IPS-11a (cell line): ENCODE measurements around the gene CETP.
"Not testable (repeated sequence)": the region's sequence is repeated elsewhere in the genome, so short reads cannot be mapped to it uniquely, and the experiment has no call there.

Experiments
- H3K4me3 ChIP-seq: one replicate; pipeline ENCODE4 v1.5.1; 2013; ENCODE audit warnings: low read depth, low read length, control low read depth

Gene CETP

DNA sequence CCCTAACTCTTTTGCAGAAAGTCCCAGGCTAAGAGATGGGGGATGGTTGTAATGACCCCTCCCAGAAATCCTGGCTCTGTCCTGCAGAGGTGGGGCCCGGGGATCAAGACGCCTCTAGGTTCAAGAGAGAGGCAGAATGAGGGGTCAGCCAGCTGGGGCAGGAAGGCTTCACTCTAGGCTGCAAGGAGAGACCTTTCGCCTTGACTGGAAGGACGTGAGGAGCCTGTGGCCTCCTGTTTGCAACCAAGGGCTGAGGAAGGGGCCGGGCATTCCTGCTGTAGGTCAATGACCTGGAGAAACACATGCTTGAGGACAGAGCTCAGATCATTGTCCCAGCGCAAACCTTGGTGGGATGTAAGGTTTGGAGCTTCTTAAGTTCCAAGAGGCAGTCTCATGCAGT is 8.7 kb upstream of the CETP start:
- no peak overlapping the region for H3K4me3 ChIP-seq

DNA sequence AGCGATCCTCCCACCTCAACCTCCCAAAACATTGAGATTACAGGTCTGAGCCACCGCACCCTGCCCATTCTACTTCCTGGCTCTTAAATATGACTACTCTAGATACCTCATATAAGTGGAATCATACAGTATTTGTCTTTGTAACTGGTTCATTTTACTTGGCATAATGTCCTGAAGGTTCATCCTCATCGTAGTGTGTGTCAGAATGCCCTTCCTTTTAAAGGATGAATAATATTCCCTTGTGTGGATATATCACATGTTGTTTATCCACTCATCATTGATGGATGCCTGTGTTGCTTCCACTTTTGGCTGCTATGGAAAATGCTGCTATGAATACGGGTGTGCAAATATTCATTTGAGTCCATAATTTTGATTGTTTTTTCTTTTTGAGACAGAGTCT is 5.7 kb upstream of the CETP start:
- H3K4me3 ChIP-seq: no peak overlapping the region

DNA sequence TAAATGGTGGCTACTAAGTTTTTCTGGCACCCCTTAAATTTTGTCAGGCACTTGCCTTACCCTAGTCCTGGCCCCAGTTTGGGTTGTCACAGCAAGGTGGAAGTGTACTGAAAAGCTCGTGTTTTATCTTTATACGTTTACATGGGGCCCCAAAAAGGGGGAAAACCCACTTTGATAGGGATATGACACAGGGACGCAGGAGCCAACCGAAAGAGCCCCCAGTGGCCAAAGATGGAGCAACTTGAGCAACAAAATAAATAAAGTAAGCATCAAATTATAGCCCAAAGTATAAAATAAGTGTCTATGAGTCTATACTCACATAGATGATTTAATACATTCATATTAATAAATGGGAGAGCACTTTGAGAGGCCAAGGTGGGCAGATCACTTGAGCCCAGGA is 5.0 kb upstream of the CETP start:
- H3K4me3 ChIP-seq: no peak overlapping the region

DNA sequence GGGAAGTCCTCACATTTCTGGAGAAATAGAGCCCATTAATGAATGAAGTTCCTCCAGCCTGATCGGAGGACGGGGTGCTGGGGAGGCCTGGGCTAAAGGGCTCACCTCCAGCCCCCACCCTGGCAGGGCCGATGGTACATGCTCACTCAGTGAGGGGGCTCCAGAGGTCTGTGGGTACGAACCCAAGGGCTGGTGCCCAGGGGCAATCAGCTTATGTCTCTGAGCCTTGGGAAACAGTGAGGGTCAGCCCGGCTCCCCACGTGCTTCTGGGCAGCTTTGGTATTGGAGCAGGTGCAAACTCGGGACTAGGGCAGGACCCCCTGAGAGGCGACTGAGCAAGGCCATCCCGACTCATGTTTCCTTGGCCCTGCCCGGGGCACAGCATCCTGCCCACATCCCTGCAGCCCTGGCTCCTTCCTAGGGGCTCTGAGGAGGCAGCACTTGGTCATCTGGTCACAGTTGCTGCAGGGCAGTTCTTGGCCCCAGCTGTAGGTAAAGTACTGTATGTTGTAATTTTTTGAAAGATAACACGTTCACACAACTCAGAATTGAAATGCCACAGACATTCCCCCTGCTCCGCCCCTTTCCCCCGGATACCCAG is 969 bp upstream of the CETP start:
- H3K4me3 ChIP-seq: no peak overlapping the region

DNA sequence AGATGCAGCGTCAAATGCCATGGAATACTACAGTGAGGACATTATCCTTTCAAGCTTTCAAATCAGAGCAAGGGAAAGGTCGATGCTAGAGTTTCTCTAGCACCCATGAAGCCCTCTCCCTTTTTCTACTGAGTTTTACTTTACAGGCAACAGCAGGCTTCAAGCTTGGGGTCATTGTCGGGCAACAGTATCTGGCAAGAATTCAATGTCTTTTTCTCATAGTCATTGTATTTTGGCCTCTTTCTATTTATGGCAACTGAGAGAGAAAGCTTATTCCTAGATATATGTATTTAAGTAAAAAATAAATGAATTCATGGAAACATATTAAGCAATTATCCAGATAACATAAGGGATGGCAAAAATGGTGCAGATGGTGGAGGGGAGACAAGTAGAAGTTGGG is 364 bp upstream of the CETP start:
- H3K4me3 ChIP-seq: no peak overlapping the region

DNA sequence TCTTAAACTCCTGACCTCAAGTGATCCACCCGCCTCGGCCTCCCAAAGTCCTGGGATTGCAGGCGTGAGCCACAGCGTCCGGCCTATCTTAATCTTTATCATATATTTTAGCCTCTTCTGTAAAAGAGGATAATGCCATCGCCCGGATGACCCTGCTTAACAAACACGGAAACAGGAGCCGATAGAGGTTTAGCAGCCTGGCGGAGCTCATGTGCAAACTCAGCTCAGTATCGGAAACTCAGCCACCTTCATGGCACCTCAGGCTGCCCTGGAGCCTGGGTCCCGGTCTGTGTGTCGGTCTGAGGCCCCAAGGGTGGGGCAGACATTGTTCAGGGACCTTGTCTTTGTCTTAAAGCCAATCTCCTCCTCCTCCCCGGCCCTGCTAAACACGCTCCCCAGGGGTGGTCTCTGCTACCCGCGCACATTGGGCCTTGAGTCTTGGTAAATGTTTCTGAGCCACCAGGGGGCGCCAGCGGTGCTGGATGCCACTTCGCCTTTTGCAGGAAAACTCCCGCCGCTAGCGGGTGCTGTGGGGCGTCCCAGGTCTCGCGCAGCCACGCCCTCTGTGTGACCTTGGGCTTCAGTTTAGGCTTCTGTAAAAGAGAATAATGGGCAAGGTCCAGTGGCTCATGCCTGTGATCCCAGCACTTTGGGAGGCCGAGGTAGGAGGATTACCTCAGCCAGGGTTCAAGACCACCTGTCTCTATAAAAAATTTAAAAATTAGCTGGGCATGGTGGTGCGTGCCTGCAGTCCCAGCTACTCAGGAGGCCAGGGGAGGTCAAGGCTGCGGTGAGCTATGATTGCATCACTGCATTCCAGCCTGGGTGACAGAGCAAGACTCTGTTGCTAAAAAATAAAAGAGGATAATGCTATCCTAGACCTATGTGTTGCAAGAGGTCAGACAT is 2.7 kb downstream of the CETP start:
- H3K4me3 ChIP-seq: no peak overlapping the region

DNA sequence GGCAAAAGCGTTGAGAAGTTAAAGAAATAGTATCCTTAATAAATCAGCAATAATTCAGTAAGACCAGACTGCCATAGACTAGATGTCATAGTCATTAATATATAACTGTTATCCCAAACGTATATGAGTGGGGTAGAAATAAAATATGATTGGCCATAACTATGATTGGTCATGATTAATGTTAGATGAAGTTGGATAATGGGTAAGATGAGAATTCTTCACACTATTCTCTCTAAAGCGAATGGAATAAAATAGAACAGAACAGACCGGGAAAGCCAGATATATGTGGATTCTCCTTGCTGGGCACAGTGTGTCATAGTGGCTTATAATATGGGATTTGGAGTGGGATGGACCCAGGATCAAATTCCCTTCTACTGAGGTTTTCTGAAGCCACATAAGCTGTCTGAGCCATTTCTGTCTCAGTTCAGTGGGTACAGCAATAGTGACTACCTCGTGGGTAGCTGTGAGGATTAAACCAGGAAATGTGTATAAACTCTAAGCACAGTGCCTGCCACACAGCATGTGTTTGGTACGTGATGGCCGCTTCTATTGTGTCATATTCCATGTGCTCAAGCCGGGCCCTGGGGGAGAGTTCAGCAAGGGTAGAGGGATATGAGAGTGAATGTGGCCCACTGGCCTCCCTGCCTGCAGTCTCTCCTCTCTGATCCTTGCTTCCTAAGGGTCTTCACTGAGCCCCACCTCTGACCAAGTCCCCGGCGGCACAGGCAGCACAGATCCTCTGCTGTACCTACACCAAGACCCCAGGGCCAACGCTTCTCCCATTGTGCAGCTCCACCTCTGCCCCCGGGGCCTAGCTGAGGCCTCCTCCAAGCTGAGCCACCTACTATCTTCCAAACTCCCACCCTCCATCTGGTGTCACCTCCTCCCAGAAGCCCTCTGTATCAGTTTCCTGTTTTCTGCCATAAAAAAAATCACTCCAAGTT is 3.7 kb downstream of the CETP start:
- no peak overlapping the region for H3K4me3 ChIP-seq

DNA sequence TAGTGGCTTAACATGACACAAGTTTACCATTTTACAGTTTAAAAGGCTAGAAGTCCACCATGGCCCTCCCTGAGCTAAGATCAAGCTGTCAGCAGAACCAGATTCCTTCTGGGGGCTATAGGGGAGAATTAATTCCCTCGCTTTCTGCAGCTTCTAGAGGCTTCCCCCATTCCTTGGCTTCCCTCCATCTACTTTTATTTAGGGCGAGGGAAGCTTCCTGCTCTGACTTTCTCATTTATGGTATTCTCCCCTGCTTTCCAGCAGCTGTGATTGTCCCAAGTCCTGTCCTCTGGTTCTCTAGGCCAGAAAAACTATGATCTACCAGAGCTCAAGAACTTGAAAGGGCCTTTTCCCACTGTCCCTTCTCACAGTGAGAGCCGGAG is 4.3 kb downstream of the CETP start:
- no peak overlapping the region for H3K4me3 ChIP-seq

DNA sequence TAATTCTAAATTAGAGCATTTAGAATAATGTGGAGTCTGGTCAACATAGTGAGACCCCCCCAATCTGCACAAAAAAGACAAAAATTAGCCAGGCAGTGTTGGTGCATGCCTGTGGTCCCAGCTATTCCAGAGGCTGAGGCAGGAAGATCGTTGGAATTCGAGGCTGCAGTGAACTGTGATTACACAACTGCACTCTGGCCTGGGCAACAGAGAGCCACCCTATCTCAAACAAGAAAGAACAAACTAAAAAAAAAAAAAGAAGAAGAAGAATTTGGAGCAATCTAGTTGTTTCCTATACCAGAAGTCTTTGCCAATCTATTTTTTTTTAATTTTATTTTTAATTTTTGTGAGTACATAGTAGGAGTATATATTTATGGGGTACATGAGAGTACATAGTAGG is 6.0 kb downstream of the CETP start:
- H3K4me3 ChIP-seq: no peak overlapping the region

DNA sequence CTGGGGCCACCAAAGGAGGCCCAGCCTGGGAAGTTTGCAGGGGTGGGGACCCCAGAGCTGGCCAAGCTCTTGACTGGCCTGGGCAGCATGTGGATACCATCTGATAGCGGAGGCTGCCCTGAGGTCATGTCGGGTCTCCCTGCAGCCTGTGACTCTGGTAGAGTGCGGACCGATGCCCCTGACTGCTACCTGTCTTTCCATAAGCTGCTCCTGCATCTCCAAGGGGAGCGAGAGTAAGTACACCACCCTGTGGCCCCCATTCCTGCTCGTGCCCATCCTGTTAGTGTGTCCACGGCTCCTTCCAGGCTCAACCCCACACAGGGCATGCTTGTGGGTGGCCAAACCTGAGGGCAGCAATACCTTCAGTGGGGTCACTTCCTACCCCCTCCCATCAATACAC is 8.0 kb downstream of the CETP start:
- H3K4me3 ChIP-seq: no peak overlapping the region

DNA sequence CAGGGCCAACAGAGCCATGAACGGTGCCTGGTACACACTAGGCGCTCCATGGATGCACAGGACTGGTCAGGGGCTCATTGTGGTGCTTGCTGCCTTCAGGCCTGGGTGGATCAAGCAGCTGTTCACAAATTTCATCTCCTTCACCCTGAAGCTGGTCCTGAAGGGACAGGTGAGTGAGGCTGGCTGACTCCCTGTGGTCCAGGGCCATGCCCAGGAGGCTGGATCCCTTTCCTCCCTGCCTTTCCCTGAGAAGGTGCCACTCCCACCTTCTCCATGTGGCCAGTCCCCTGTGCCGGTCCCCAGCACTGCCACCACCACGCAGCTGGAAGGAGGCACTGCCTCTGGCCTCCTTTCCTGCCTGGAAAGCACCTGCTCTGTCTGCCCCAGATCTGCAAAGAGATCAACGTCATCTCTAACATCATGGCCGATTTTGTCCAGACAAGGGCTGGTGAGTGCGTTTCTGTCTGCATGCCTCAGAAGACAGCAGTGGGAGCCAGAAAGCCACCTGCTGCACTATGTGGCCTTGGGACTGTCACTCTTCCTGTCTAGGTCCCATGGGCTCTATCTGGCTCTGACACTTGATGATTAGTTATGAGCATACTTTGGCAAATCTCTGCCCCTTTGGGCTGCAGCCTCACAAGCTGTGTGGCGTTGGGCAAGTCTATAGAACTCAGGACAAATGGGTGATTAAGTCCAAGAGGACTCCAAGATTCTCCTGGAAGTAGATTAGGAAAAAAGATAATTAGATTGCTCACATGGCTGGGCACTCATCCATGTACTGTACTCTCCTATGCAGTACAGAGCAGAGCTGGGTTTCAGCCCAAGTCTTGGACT is 9.4 kb downstream of the CETP start:
- H3K4me3 ChIP-seq: no peak overlapping the region

DNA sequence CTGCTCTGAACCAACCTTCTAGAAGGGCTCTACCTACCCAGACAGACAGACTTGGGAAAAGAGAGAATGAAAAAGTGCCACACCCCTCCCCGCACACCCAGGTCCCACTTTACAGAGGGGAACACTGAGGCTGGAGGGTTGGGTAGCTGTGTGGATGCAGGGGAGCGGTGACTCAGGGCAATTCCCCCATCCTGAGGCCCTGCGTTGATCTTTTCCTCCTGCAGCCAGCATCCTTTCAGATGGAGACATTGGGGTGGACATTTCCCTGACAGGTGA is 10.0 kb downstream of the CETP start:
- H3K4me3 ChIP-seq: no peak overlapping the region

DNA sequence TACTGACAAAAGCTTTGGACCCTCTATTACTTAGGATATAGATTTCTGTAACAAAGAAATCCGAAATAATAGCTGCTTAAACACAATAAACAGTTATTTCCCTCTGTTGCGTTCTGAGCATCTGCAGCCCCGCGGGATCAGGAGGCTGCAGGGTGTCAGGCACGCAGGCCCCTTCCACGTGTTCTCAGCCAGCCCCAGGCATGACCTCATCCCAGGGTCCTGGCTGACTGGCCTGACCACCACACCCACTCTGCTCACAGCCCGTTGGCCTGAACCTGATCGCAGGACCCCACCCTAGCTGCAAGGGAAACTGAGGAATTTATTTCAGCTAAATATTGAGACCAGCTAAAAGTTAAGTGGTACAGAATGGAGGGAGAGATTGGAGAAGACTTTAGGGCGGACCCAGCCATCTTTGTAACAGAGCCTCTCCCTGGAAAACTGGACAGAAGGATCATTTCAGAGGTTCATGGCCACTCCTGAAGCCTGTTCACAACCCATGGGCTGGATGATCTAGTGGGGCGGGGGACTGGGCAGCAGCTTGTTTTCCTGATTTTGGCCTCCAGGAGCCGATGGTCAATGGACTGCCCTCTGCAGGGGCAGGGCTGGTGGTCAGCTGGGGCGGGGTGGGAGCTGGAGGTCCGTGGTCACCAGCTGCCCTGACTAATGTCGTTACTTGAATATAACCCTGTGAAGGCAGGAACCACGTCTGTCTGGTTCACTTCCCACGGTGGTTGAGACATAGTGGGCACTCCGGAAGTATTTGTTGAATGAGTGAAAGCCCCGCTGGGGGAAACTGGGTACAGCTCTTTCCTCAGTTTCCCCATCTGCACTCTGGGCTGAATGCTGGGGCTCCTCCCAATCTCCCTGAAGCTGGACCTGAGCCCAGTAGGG is 10.9 kb downstream of the CETP start:
- H3K4me3 ChIP-seq: no peak overlapping the region

DNA sequence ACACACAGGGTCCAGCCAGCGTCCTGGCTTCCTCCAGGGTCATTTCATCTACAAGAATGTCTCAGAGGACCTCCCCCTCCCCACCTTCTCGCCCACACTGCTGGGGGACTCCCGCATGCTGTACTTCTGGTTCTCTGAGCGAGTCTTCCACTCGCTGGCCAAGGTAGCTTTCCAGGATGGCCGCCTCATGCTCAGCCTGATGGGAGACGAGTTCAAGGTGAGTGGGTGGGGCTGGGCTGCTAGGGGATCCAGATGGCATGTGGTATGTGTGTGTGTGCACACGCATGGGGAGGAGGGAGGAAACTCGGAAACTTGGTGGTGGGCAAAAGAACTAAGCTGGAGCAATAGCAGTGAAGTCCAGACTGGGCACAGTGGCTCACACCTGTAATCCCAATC is 11.5 kb downstream of the CETP start:
- H3K4me3 ChIP-seq: no peak overlapping the region

DNA sequence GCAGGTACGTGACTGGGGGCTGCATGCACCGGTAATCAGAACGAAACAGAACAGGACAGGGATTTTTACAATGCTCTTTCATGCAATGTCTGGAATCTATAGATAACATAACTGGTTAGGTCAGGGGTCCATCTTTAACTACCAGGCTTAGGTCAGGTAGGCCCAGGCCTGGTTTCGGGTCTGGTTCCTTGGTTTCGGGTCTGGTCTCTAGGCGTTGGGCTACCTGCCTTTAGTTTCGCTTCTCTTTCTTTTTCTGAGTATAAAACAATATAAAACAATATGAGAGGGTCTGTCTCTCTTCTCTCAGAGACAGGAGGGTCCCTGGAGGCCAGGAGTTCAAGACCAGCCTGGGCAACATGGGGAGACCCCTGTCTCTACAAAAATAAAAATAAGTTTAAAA is 12.1 kb downstream of the CETP start:
- H3K4me3 ChIP-seq: not testable (repeated sequence)

DNA sequence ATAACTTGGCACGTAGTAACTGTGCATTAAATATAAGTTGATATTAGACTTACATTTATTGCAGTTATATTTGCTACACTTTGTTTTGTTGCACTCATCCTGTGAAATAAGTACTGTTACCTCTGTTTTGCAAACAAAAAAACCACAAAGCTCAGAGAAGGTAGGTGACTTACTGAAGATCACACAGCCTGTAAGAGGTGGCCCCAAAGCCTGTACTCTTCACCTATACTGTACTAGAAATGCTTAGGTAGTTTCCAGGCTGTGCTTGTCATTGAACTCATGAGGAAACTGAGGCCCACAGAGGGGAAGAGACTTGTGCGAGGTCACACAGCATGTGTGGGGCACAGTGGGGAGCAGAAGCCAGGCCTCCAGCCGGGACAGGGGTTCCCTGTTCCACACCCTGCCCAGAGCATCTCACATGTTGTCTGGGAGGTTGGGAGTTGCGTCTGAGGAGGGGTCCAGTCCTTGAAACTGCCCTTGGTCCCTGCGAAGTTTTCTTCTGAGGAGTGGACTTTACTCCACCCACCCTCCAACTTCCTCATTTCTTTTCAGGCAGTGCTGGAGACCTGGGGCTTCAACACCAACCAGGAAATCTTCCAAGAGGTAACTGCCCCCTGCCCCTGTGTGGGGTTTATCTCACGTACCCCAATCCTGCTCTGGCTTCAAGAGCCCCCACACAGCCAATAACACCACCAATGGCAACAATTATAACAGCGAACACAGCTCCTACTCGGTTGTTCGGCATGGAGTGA is 13.0 kb downstream of the CETP start:
- H3K4me3 ChIP-seq: no peak overlapping the region

DNA sequence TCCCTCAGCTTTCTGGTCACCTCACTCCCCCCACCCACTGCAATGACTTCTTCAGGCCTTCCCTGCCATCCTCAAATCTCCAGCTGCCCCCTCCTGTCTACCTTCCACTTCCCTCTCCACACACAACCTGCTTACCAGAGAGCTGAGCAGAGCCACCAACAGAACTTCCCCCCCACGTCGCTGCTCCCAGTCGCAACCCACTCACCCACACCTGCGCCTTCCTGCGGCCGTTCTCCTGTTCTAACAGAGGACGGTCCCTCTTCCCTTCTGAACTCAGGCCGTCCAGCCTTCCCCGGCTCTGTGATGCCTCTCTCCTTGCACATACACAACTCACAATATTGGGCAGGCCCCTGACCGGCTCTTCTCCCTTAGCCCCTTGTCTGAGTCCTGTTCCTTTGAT is 14.0 kb downstream of the CETP start:
- H3K4me3 ChIP-seq: no peak overlapping the region

DNA sequence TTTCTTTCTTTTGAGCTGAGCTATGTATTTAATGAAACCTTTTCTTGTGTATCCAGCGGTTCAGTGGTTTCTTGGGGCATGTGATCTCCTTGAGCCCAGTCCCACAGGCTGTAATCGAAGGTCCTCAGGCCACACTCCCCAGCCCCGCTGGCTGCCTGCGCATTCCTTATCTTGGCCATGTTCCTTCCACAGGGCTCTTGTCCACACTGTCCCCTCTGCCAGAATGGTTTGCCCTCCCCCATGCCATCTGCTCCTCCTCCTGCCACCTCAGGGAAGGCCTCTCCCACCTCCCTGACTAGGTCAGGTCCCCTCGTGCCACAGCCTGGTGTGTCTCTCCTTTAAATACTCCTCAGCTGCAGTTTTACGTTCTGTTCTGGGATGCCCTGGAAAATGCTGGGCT is 15.5 kb downstream of the CETP start:
- H3K4me3 ChIP-seq: no peak overlapping the region

DNA sequence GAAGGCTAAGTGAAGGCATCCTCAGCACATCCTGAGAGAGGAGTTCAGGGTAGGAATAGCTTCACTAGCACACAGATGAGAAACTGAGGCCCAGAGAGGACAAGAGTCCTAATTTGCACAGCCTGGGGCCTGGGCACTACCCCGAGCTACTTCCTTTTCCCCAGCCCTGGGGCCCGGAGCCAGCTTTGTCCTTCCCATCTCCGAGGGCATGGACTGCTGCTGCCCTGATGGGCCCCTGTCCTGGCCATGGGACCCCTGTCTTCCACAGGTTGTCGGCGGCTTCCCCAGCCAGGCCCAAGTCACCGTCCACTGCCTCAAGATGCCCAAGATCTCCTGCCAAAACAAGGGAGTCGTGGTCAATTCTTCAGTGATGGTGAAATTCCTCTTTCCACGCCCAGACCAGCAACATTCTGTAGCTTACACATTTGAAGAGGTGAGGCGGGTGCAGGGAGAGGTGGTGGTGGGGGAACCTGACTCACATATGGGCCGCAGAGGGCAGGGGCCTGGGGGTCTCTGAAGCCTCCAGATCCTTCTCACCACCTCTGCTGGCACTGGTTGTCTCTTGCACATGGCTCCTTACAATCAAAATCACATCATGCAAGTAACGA is 16.2 kb downstream of the CETP start:
- H3K4me3 ChIP-seq: no peak overlapping the region
